SK-N-SH (cell line): ENCODE results near the gene CLMN. TPM values are rescaled to one million over a fixed set of nuclear protein-coding genes. Genes with fewer than 3 reads are reported as not detected.

ENCODE experiments used
- CTCF ChIA-PET: fragments of 300-600, 350-600 bp; formaldehyde crosslinking; extraction: SDS; loops from one replicate; lab custom pipeline; 2021; lab: Yijun Ruan, JAX
- POLR2A ChIA-PET: fragments of 350-600 bp; sonication (Branson Sonifier 250); formaldehyde crosslinking; extraction: SDS; loops from one replicate; lab custom pipeline; 2020; ENCODE audit warnings: antibody characterized with exemption, inconsistent platforms; lab: Yijun Ruan, JAX
- DNase-seq: peaks from one replicate; pipeline ENCODE4 v3.0.0; 2012
- H2AFZ ChIP-seq: fragments of 200-600 bp; sonication (generic); 2 replicates; pipeline ENCODE4 v1.8.1; 2016; ENCODE audit warnings: antibody characterized with exemption, mild to moderate bottlenecking, low read depth
- H3F3A ChIP-seq: fragments of 200-600 bp; sonication (generic); replicated peaks from 2 replicates; pipeline ENCODE3; 2016; ENCODE audit warnings: antibody characterized with exemption, mild to moderate bottlenecking; ENCODE audit not compliant: insufficient read depth
- H3K27ac ChIP-seq, 2 experiments: fragments of 200-500 bp in 1 of 2; fragments of 200-600 bp in 1 of 2; sonication (Bioruptor generic) in 1 of 2; sonication (generic), shearing (Covaris generic) in 1 of 2; 2 replicates each; pipeline versions ENCODE4 v1.5.1 to v1.6.1; 2014 to 2016; ENCODE audit warnings: low read depth in 2 of 2, inconsistent platforms in 1 of 2, low read length in 1 of 2, mild to moderate bottlenecking in 1 of 2, mixed read lengths in 1 of 2
- H3K27me3 ChIP-seq: fragments of 200-600 bp; sonication (generic), shearing (Covaris generic); 2 replicates; pipeline ENCODE4 v1.6.1; 2016; ENCODE audit warnings: mixed run types; ENCODE audit not compliant: insufficient read depth
- H3K36me3 ChIP-seq, 2 experiments: fragments of 200-500 bp in 1 of 2; fragments of 200-600 bp in 1 of 2; sonication (Bioruptor generic) in 1 of 2; sonication (generic) in 1 of 2; replicated peaks in 1 of 2; 2 replicates each; pipeline versions ENCODE3 to v1.5.1; 2014 to 2016; ENCODE audit warnings: low read length in 1 of 2, mild to moderate bottlenecking in 1 of 2; ENCODE audit not compliant: insufficient read depth in 2 of 2, control insufficient read depth in 1 of 2
- H3K4me1 ChIP-seq, 2 experiments: fragments of 200-500 bp in 1 of 2; fragments of 200-600 bp in 1 of 2; sonication (Bioruptor generic) in 1 of 2; sonication (generic), shearing (Covaris generic) in 1 of 2; 2 replicates each; pipeline versions ENCODE4 v1.5.1 to v1.6.1; 2014 to 2016; ENCODE audit warnings: low read depth in 1 of 2, low read length in 1 of 2, mixed run types in 1 of 2; ENCODE audit not compliant: insufficient read depth in 2 of 2, control insufficient read depth in 1 of 2
- H3K4me2 ChIP-seq: fragments of 200-600 bp; sonication (generic), shearing (Covaris generic); 2 replicates; pipeline ENCODE4 v1.6.1; 2017; ENCODE audit warnings: mixed run types
- H3K4me3 ChIP-seq, 2 experiments: fragments of 200-500 bp in 1 of 2; fragments of 200-600 bp in 1 of 2; sonication (Bioruptor generic) in 1 of 2; sonication (generic), shearing (Covaris generic) in 1 of 2; 2 replicates each; pipeline versions ENCODE4 v1.5.1 to v1.8.1; 2014 to 2016; ENCODE audit warnings: low read depth in 2 of 2, inconsistent platforms in 1 of 2, low read length in 1 of 2, mild to moderate bottlenecking in 1 of 2, mixed read lengths in 1 of 2, moderate library complexity in 1 of 2
- H3K79me2 ChIP-seq: fragments of 200-600 bp; sonication (generic); 2 replicates; pipeline ENCODE4 v1.8.1; 2017; ENCODE audit warnings: mild to moderate bottlenecking; ENCODE audit not compliant: insufficient read depth
- H3K9ac ChIP-seq: fragments of 200-600 bp; sonication (generic); 2 replicates; pipeline ENCODE4 v1.6.1; 2017; ENCODE audit warnings: mixed run types
- H3K9me2 ChIP-seq: fragments of 200-600 bp; sonication (generic); 2 replicates; pipeline ENCODE4 v1.6.1; 2017; ENCODE audit warnings: mixed run types
- H3K9me3 ChIP-seq: fragments of 200-600 bp; sonication (generic); 2 replicates; pipeline ENCODE4 v1.6.1; 2017; ENCODE audit warnings: mixed run types, mild to moderate bottlenecking, moderate library complexity
- H4K20me1 ChIP-seq: fragments of 200-600 bp; sonication (generic); 2 replicates; pipeline ENCODE4 v1.6.1; 2017; ENCODE audit warnings: mild to moderate bottlenecking, mixed run types; ENCODE audit not compliant: insufficient read depth
- EP300 ChIP-seq, 2 experiments: IDR thresholded peaks; 2 replicates each; pipeline versions ENCODE4 v1.4.0 to v1.6.1; 2012; ENCODE audit warnings: borderline replicate concordance in 1 of 2, low read depth in 1 of 2, low read length in 1 of 2
- EZH2phosphoT487 ChIP-seq: fragments of 200-600 bp; sonication (generic); IDR thresholded peaks from 2 replicates; pipeline ENCODE4 v1.6.1; 2017; ENCODE audit warnings: low read depth, mixed run types, mild to moderate bottlenecking, antibody characterized with exemption, moderate library complexity, borderline replicate concordance
- FOSL2 ChIP-seq: IDR thresholded peaks from 2 replicates; pipeline ENCODE4 v1.4.0; 2012; ENCODE audit warnings: low read depth, mild to moderate bottlenecking, moderate library complexity, borderline replicate concordance
- FOXM1 ChIP-seq: IDR thresholded peaks from 2 replicates; pipeline ENCODE4 v1.4.0; 2012; ENCODE audit warnings: low read depth, mild to moderate bottlenecking
- GABPA ChIP-seq: IDR thresholded peaks from 2 replicates; pipeline ENCODE4 v1.4.0; 2012; ENCODE audit warnings: low read depth, mild to moderate bottlenecking
- MAX ChIP-seq: IDR thresholded peaks from 2 replicates; pipeline ENCODE4 v1.4.0; 2012; ENCODE audit warnings: low read depth
- MXI1 ChIP-seq: IDR thresholded peaks from 2 replicates; pipeline ENCODE4 v1.6.1; 2012; ENCODE audit warnings: mild to moderate bottlenecking, low read depth, low read length, improper control_type of control experiment
- PBX3 ChIP-seq: IDR thresholded peaks from 2 replicates; pipeline ENCODE4; 2012
- RCOR1 ChIP-seq: fragments of 150-350 bp; IDR thresholded peaks from 2 replicates; pipeline ENCODE4 v1.6.1; 2017; ENCODE audit warnings: antibody characterized with exemption, low read length
- RFX5 ChIP-seq: IDR thresholded peaks from 2 replicates; pipeline ENCODE4 v1.6.1; 2012; ENCODE audit warnings: mild to moderate bottlenecking, improper control_type of control experiment, low read length
- RXRA ChIP-seq: IDR thresholded peaks from 2 replicates; pipeline ENCODE4 v1.4.0; 2012; ENCODE audit warnings: low read depth, mild to moderate bottlenecking, borderline replicate concordance
- TCF12 ChIP-seq: IDR thresholded peaks from 2 replicates; pipeline ENCODE4 v1.4.0; 2012
- TEAD4 ChIP-seq: IDR thresholded peaks from 2 replicates; pipeline ENCODE4 v1.4.0; 2012; ENCODE audit warnings: mild to moderate bottlenecking, borderline replicate concordance; ENCODE audit not compliant: insufficient read depth
- USF1 ChIP-seq: IDR thresholded peaks from 2 replicates; pipeline ENCODE4 v1.4.0; 2012; ENCODE audit warnings: low read depth, borderline replicate concordance
- WGBS: methylation state at CpG from one replicate; pipeline ENCODE4 v1.1.6; 2017; ENCODE audit warnings: low lambda C conversion rate; 5-methylcytosine and 5-hydroxymethylcytosine counted together
- polyA plus RNA-seq, 3 experiments: library from polyadenylated mRNA; depleted of rRNA; stranded (reverse); fragments of >200 nt; gene quantifications; 2 replicates each; pipeline ENCODE4 v1.2.3, GENCODE V29; 2012

Gene CLMN
- polyA plus RNA-seq, 1 of the 3 experiments (the other 2 are of a cell fraction) = 1.4 TPM

- TF ChIP-seq FOSL2 (no peak; the same call in 1 of the 2 replicates), EP300 (IDR thresholded peaks at IDR 0.05; ENCODE audit: borderline replicate concordance in 1 of 2, low read depth in 1 of 2, low read length in 1 of 2) (peak in 1 of 2 experiments; percentile 62; a peak in 1 of 4 replicates)
Measured at GRCh38 chr14:95220663-95221231, 99.0 kb downstream of the CLMN start (continued).

- TF ChIP-seq MXI1 (no peak), TEAD4 (no peak), GABPA (no peak), EZH2phosphoT487 (no peak), RXRA (no peak), USF1 (no peak), FOXM1 (no peak), PBX3 (no peak), RFX5 (no peak), RCOR1 (no peak), TCF12 (no peak), MAX (no peak)
- Histone ChIP-seq H3K4me1 (peaks cover 0 to 20% of the 10 kb centered on the region in 2 experiments; a peak in 2 of 4 replicates), H3K4me2 (no peak overlapping the region), H2AFZ (no peak overlapping the region), H3K9ac (no peak overlapping the region), H3K9me2 (no peaks in the 10 kb centered on the region), H3K4me3 (no peak overlapping the region), H3K27me3 (no peaks in the 10 kb centered on the region), H3K9me3 (no peaks in the 10 kb centered on the region), H4K20me1 (no peaks in the 10 kb centered on the region), H3K36me3 (no peaks in the 10 kb centered on the region), H3F3A (no peaks in the 10 kb centered on the region), H3K27ac (no peak overlapping the region), H3K79me2 (no peaks in the 10 kb centered on the region)
- no peak for DNase-seq
- ChIA-PET CTCF (interaction anchor here (0.9 kb wide), 1 partner anchor 12 kb away, joined by 3 read pairs; no protein-coding TSS in a partner anchor), POLR2A (no interaction called here)
- WGBS = 88% methylated on average over 8 of the region's 8 CpGs
Measured at GRCh38 chr14:95218472-95219193, 101.1 kb downstream of the CLMN start.
